ENCODE results near the gene KPNA3. TPM values are rescaled to one million over a fixed set of nuclear protein-coding genes. Genes with fewer than 3 reads are reported as not detected.

Gene KPNA3
- total RNA-seq, 1 experiment from 2014 or later: 49.7 TPM

GRCh38 chr13:49754146-49754545 lies 38.3 kb downstream of the KPNA3 start:
- H3K18ac ChIP-seq (ENCODE audit: insufficient read length, low read depth, low read length): no peak overlapping the region
- no peak overlapping the region for H3K9ac ChIP-seq (ENCODE audit: extremely low read depth, insufficient read length, low read length)
- TF ChIP-seq CTCF (conservative IDR thresholded peaks at IDR 0.05): no peak
- no CpG with 5 or more reads among the region's 4 CpGs for WGBS (ENCODE audit: extremely low coverage, insufficient read length, low lambda C conversion rate)
- H3K79me2 ChIP-seq (ENCODE audit: insufficient read depth, low read length): peaks cover 22% of the 10 kb centered on the region
- no peak overlapping the region for H3K56ac ChIP-seq (ENCODE audit: insufficient read length, low read depth, low read length)
- no peak overlapping the region for H2BK20ac ChIP-seq (ENCODE audit: low read depth, low read length, poor library complexity, severe bottlenecking)
- no peak overlapping the region for H2AK5ac ChIP-seq (ENCODE audit: insufficient read length, low read length)
- Mint-ChIP-seq H3K9me3 (peaks cover 0 to 6% of the 10 kb centered on the region in 2 experiments; a peak in 3 of 5 replicates), H3K27ac (peak overlapping the region in 1 of 3 experiments; percentile 4; a peak in 1 of 7 replicates), H3K4me3 (no peak overlapping the region), H3K4me1 (peaks cover 7% of the 10 kb centered on the region in 2 experiments; a peak in 2 of 4 replicates), H3K27me3 (ENCODE audit: low read depth) (no peaks in the 10 kb centered on the region), H3K36me3 (ENCODE audit: insufficient read depth in 1 of 3, low read depth in 3 of 3) (peaks cover 6 to 9% (median 7%) of the 10 kb centered on the region in 3 experiments)
- H3K27ac ChIP-seq (ENCODE audit: insufficient read length, low read depth, low read length): no peak overlapping the region
- no peaks in the 10 kb centered on the region for H3K23me2 ChIP-seq (ENCODE audit: insufficient read length, low read depth, low read length, poor library complexity, severe bottlenecking)
- no peak overlapping the region for H2BK5ac ChIP-seq (ENCODE audit: insufficient read length, low read length)
- no peak overlapping the region for H2BK12ac ChIP-seq (ENCODE audit: insufficient read length, low read depth, low read length)
- H2BK15ac ChIP-seq (ENCODE audit: low read depth, low read length): no peak overlapping the region
- H3K4me2 ChIP-seq (ENCODE audit: insufficient read depth, insufficient read length, low read length): no peak overlapping the region
- H2AFZ ChIP-seq (ENCODE audit: low read length): no peak overlapping the region
- H4K5ac ChIP-seq (ENCODE audit: insufficient read length, low read depth, low read length): no peak overlapping the region
- H2BK120ac ChIP-seq (ENCODE audit: low read depth, low read length, poor library complexity, severe bottlenecking): no peak overlapping the region
- no peaks in the 10 kb centered on the region for H3K27me3 ChIP-seq (ENCODE audit: insufficient read depth, low read length)
- no peak for DNase-seq
- H4K20me1 ChIP-seq (ENCODE audit: control insufficient read depth, insufficient read depth, insufficient read length): no peaks in the 10 kb centered on the region
- no peak overlapping the region for H3K4ac ChIP-seq (ENCODE audit: low read depth, low read length)
- peaks cover 12% of the 10 kb centered on the region for H3K79me1 ChIP-seq (ENCODE audit: insufficient read depth, low read depth, low read length, poor library complexity, severe bottlenecking)
- no peak overlapping the region for H3T11ph ChIP-seq (ENCODE audit: low read length)
- no peaks in the 10 kb centered on the region for H3K4me1 ChIP-seq (ENCODE audit: insufficient read depth, low read length)
- H3K14ac ChIP-seq (ENCODE audit: insufficient read depth, low read length): no peak overlapping the region
- H3K9me3 ChIP-seq (ENCODE audit: control insufficient read depth, low read depth, low read length): peaks cover under 1% of the 10 kb centered on the region
- H4K8ac ChIP-seq (replicated peaks; ENCODE audit: insufficient read length, low read depth, low read length): no peak overlapping the region
- no peak overlapping the region for H4K91ac ChIP-seq (ENCODE audit: insufficient read length, low read depth, low read length)
- H3K23ac ChIP-seq (ENCODE audit: insufficient read length, low read depth, low read length): no peak overlapping the region
